Activated B cell treated with CpG ODN at 0.5 μM for 24 hours (primary cell): ENCODE results near the gene ERC1. TPM values are rescaled to one million over a fixed set of nuclear protein-coding genes. Genes with fewer than 3 reads are reported as not detected.

Source experiments
- ATAC-seq: fragments of 200-7000 bp; cut with Tn5 transposase; one replicate; pipeline ENCODE4 v1.10.0; 2021; ENCODE audit warnings: low read depth, mild to moderate bottlenecking, moderate library complexity
- CTCF ChIA-PET: fragments of 350-600 bp; sonication (Branson Sonifier 250); formaldehyde crosslinking; loops from one replicate; lab custom pipeline; 2021; ENCODE audit warnings: antibody characterized with exemption; lab: Charles Lee
- POLR2A ChIA-PET: fragments of 350-600 bp; sonication (Branson Sonifier 250); formaldehyde crosslinking; loops from one replicate; lab custom pipeline; 2021; ENCODE audit warnings: antibody characterized with exemption; lab: Charles Lee
- DNase-seq: peaks from one replicate; pipeline ENCODE4 v3.0.0; 2022
- H3K27ac Mint-ChIP-seq: one replicate; pipeline ENCODE4 v1.8.0; 2020; ENCODE audit warnings: mixed read lengths
- H3K27me3 Mint-ChIP-seq: one replicate; pipeline ENCODE4 v1.8.0; 2021; ENCODE audit warnings: mixed read lengths
- H3K36me3 Mint-ChIP-seq: one replicate; pipeline ENCODE4 v1.8.0; 2021; ENCODE audit warnings: low read depth, mixed read lengths
- H3K4me1 Mint-ChIP-seq: one replicate; pipeline ENCODE4 v1.8.0; 2021; ENCODE audit warnings: mixed read lengths
- H3K4me3 Mint-ChIP-seq: one replicate; pipeline ENCODE4 v1.8.0; 2020; ENCODE audit warnings: mild to moderate bottlenecking, mixed read lengths
- H3K9me3 Mint-ChIP-seq: one replicate; pipeline ENCODE4 v1.8.0; 2020; ENCODE audit warnings: mixed read lengths
- CTCF ChIP-seq: fragments of 200-600 bp; IDR thresholded peaks from one replicate; pipeline ENCODE4 v1.8.0; 2022; ENCODE audit warnings: antibody characterized with exemption, mild to moderate bottlenecking
- intact Hi-C: fragments of 100-400 bp; cut with micrococcal nuclease; formaldehyde crosslinking; loops from one replicate; pipeline ENCODE4 v1.15.1; 2024
- total RNA-seq: library from RNA; stranded (reverse); gene quantifications from 2 replicates; pipeline ENCODE4 v1.2.3, GENCODE V29; 2022

The ERC1 gene
- total RNA-seq, 1 donor from 2014 or later = 57.0 TPM

GRCh38 chr12:1429980-1430379 lies 439.0 kb downstream of the ERC1 start:
- Mint-ChIP-seq H3K9me3 (no peaks in the 10 kb centered on the region), H3K4me3 (no peak overlapping the region), H3K36me3 (peaks cover 17% of the 10 kb centered on the region), H3K27ac (no peak overlapping the region), H3K4me1 (no peaks in the 10 kb centered on the region), H3K27me3 (no peaks in the 10 kb centered on the region)
- TF ChIP-seq CTCF = no peak
- CTCF ChIA-PET = no interaction called here
- intact Hi-C loops = no loop called here
- POLR2A ChIA-PET = interaction anchor here (0.7 kb wide), 1 partner anchor 224 kb away, joined by 3 read pairs; no protein-coding TSS in a partner anchor
- no peak for ATAC-seq
- no peak for DNase-seq

GRCh38 chr12:1434296-1434955 lies 443.4 kb downstream of the ERC1 start:
- peaks cover 13% of the 10 kb centered on the region for H3K36me3 Mint-ChIP-seq
- no peaks in the 10 kb centered on the region for H3K9me3 Mint-ChIP-seq
- no peak overlapping the region for H3K27ac Mint-ChIP-seq
- DNase-seq (no peak), ATAC-seq (no peak)
- ChIA-PET CTCF (no interaction called here), POLR2A (no interaction called here)
- H3K4me3 Mint-ChIP-seq = no peak overlapping the region
- TF ChIP-seq CTCF = no peak
- intact Hi-C loops = no loop called here
- H3K4me1 Mint-ChIP-seq = no peaks in the 10 kb centered on the region
- no peaks in the 10 kb centered on the region for H3K27me3 Mint-ChIP-seq

GRCh38 chr12:1435044-1435443 lies 444.0 kb downstream of the ERC1 start:
- no peak overlapping the region for H3K27ac Mint-ChIP-seq
- no peak for DNase-seq
- H3K27me3 Mint-ChIP-seq = no peaks in the 10 kb centered on the region
- H3K36me3 Mint-ChIP-seq = peaks cover 12% of the 10 kb centered on the region
- ATAC-seq = no peak
- H3K9me3 Mint-ChIP-seq = no peaks in the 10 kb centered on the region
- CTCF ChIA-PET = no interaction called here
- no peak for TF ChIP-seq CTCF
- no peaks in the 10 kb centered on the region for H3K4me1 Mint-ChIP-seq
- H3K4me3 Mint-ChIP-seq = no peak overlapping the region
- intact Hi-C loops = no loop called here
- POLR2A ChIA-PET = no interaction called here

GRCh38 chr12:1435456-1435855 lies 444.4 kb downstream of the ERC1 start:
- TF ChIP-seq CTCF = no peak
- H3K27me3 Mint-ChIP-seq = no peaks in the 10 kb centered on the region
- ChIA-PET POLR2A (no interaction called here), CTCF (no interaction called here)
- no peak overlapping the region for H3K4me3 Mint-ChIP-seq
- no peak for DNase-seq
- H3K4me1 Mint-ChIP-seq = no peaks in the 10 kb centered on the region
- ATAC-seq = no peak
- peaks cover 12% of the 10 kb centered on the region for H3K36me3 Mint-ChIP-seq
- no peaks in the 10 kb centered on the region for H3K9me3 Mint-ChIP-seq
- H3K27ac Mint-ChIP-seq = no peak overlapping the region
- intact Hi-C loops = no loop called here

GRCh38 chr12:1436015-1436414 lies 445.0 kb downstream of the ERC1 start:
- Mint-ChIP-seq H3K4me3 (no peak overlapping the region), H3K4me1 (no peaks in the 10 kb centered on the region), H3K9me3 (no peaks in the 10 kb centered on the region), H3K27me3 (no peaks in the 10 kb centered on the region), H3K27ac (no peak overlapping the region), H3K36me3 (peaks cover 10% of the 10 kb centered on the region)
- DNase-seq = no peak
- no peak for TF ChIP-seq CTCF
- ChIA-PET POLR2A (no interaction called here), CTCF (no interaction called here)
- ATAC-seq = no peak
- intact Hi-C loops = no loop called here
